NCI-H69 (cell line): ENCODE results near the gene PRDM8.

ENCODE experiments used
- DNase-seq: peaks from one replicate; lab custom pipeline; 2025; lab: John Stamatoyannopoulos, UW

PRDM8 gene

GRCh38 chr4:80201252-80202151, 4.2 kb downstream of the PRDM8 start:
- no peak for DNase-seq

- DNase-seq = no peak
These were observed 4.9 kb downstream of the PRDM8 start for GRCh38 chr4:80202190-80202711.

GRCh38 chr4:80202741-80203553, 5.6 kb downstream of the PRDM8 start:
- no peak for DNase-seq

- no peak for DNase-seq
These were observed 7.2 kb downstream of the PRDM8 start for GRCh38 chr4:80204433-80205011.

GRCh38 chr4:80206111-80206510, 8.8 kb downstream of the PRDM8 start:
- no peak for DNase-seq

- no peak for DNase-seq
These were observed 9.3 kb downstream of the PRDM8 start for GRCh38 chr4:80206521-80207171.

GRCh38 chr4:80207172-80207583, 9.9 kb downstream of the PRDM8 start:
- no peak for DNase-seq

- DNase-seq = no peak
These were observed 10.4 kb downstream of the PRDM8 start for GRCh38 chr4:80207664-80208063.

- DNase-seq = peak; percentile 37
These were observed 11.5 kb downstream of the PRDM8 start for GRCh38 chr4:80208610-80209339.

GRCh38 chr4:80209340-80209701, 12.0 kb downstream of the PRDM8 start:
- no peak for DNase-seq

GRCh38 chr4:80210549-80210948, 13.2 kb downstream of the PRDM8 start:
- DNase-seq = no peak

GRCh38 chr4:80213117-80213815, 16.0 kb downstream of the PRDM8 start:
- peak; percentile 69 for DNase-seq

GRCh38 chr4:80215449-80216052, 18.2 kb downstream of the PRDM8 start:
- peak; percentile 65 for DNase-seq

- no peak for DNase-seq
These were observed 18.9 kb downstream of the PRDM8 start for GRCh38 chr4:80216100-80216761.

- DNase-seq = no peak
These were observed 22.2 kb downstream of the PRDM8 start for GRCh38 chr4:80219301-80220025.

- DNase-seq = no peak
These were observed 23.4 kb downstream of the PRDM8 start for GRCh38 chr4:80220711-80221110.

GRCh38 chr4:80221161-80221560, 23.9 kb downstream of the PRDM8 start:
- peak; percentile 53 for DNase-seq

- DNase-seq = no peak
These were observed 28.3 kb downstream of the PRDM8 start for GRCh38 chr4:80225595-80225994.

- DNase-seq = no peak
These were observed 28.8 kb downstream of the PRDM8 start for GRCh38 chr4:80226094-80226493.
